Epithelial cell of esophagus (primary cell): ENCODE data around the gene IGFBP1.
"Not testable (repeated sequence)": the region's sequence is repeated elsewhere in the genome, so short reads cannot be mapped to it uniquely, and the experiment has no call there.

Source experiments
- DNase-seq: peaks from one replicate; pipeline ENCODE4 v3.0.0; 2010; ENCODE audit warnings: low read depth
- H3K4me3 ChIP-seq: 2 replicates; pipeline ENCODE4 v1.5.1; 2011; ENCODE audit warnings: mild to moderate bottlenecking, low read length, control low read depth
- TF ChIP-seq, protein P1 (sequence below): IDR thresholded peaks from 2 replicates; pipeline ENCODE4 v1.5.1; 2011; ENCODE audit warnings: low read depth, mild to moderate bottlenecking, low read length, control low read depth, inconsistent platforms; ENCODE audit not compliant: insufficient read depth; ENCODE audit errors: missing control alignments

IGFBP1 gene

DNA sequence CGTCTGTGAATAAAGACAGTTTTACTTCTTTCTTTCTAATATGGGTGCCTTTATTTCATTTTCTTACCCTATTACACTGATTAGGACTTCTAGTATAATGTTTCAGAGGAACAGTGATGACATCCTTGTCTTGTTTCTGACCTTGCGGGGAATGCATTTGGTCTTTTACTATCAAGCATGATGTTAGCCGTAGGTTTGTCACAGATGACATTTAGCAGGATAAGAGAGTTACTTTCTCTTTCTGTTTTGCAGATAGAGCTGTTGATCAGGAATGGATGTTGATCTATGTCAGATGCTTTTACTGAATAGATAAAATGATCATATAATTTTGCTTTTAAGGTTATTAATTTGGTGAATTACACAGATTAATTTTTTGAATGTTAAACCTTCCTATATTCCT, 39.4 kb downstream of the IGFBP1 start:
- no peak overlapping the region for H3K4me3 ChIP-seq
- no peak for DNase-seq
- TF ChIP-seq, protein P1, sequence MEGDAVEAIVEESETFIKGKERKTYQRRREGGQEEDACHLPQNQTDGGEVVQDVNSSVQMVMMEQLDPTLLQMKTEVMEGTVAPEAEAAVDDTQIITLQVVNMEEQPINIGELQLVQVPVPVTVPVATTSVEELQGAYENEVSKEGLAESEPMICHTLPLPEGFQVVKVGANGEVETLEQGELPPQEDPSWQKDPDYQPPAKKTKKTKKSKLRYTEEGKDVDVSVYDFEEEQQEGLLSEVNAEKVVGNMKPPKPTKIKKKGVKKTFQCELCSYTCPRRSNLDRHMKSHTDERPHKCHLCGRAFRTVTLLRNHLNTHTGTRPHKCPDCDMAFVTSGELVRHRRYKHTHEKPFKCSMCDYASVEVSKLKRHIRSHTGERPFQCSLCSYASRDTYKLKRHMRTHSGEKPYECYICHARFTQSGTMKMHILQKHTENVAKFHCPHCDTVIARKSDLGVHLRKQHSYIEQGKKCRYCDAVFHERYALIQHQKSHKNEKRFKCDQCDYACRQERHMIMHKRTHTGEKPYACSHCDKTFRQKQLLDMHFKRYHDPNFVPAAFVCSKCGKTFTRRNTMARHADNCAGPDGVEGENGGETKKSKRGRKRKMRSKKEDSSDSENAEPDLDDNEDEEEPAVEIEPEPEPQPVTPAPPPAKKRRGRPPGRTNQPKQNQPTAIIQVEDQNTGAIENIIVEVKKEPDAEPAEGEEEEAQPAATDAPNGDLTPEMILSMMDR: no peak

DNA sequence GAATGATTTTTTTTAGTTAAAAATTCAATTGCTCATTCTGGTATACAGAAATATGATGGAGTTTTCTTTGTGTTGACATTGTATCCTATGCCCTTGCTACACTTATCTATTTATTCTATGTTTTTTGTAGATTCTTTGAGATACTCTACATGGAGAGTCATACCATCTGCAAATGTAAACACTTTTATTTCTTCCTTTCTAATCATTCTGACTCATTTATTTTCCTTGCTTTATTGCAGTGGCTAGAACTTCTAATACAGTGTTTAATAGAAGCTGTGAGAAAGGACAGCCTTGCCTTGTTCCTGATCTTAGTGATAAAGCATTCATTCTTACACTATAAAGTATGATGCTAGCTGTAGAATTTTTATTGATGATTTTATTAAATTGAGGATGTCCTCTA, 42.7 kb downstream of the IGFBP1 start:
- DNase-seq: no peak
- no peak overlapping the region for H3K4me3 ChIP-seq
- TF ChIP-seq, protein P1: no peak

DNA sequence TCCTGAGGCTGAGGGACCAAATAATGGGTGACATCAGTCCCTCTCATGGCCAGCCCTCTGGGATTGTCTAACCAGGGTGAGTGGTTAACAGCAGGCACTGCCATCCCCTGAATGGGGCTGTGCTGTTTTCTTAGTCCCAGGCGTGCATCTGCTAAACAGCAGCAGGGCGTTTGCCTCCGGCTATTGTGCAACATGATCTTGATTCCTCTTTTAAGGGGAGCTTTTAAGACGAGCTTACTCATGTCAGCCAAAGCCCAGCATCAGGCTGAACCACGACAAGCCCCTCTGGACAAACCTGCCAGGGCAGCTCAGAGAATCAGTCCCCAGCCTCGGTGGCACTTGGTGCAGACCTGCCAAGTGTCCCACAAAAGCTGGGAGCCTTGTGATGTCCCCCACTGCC, 49.0 kb downstream of the IGFBP1 start:
- peak; percentile 29 for DNase-seq
- TF ChIP-seq, protein P1: no peak
- no peak overlapping the region for H3K4me3 ChIP-seq

DNA sequence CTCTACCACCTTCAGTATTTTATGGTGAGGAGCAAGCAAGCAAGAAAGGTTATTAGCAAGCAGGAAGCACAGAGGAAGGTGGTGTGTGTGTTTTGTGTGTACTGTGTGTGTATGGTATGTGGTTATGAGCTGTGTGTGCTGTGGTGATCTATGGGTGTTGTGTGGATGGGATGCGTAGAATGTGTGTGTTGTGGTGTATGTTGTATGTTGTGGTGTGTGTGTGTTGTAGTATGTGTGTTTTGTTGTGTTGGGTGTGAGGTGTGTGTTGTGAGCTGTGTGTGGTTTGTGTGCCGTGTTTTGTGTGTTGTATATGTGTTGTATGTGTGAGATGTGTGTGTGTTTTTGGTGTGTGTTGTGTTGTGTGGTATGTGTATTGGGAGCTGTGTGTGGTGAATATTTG, 49.6 kb downstream of the IGFBP1 start:
- DNase-seq: no peak
- TF ChIP-seq, protein P1: no peak
- H3K4me3 ChIP-seq: no peak overlapping the region

DNA sequence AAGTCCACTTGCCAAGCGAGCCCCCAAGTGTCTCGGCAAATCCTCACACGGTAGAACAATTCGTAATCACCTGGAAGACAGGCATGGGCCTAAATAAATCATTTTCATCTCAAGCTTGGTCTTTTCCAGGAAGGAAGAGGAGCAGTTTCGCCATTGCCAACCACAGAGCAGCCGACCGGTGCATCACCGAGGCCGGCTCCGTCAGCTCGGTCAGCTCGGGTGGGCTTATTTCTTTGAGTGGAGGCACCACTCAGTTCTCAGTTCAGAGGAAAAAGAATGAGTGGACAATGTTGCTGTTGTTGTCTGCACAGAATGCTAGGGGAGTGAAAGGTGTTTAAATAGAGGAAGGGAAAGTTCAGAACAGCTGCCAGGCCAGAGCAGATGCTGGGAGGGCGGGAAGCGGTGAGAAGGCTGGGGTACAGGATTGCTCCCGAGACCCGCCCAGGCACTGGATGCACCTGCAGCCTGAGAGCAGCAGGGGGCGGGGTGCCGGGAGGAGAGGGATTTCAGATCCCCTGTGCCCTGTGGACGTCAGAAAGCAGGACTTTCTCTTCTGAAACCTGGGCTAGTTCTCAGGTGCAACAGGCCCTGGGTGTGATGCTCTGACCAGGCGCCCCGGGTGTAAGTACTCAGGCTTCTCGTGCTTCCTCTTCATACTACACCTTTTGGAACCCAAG, 50.5 kb downstream of the IGFBP1 start:
- TF ChIP-seq, protein P1: peak; percentile 22
- no peak overlapping the region for H3K4me3 ChIP-seq
- DNase-seq: no peak

DNA sequence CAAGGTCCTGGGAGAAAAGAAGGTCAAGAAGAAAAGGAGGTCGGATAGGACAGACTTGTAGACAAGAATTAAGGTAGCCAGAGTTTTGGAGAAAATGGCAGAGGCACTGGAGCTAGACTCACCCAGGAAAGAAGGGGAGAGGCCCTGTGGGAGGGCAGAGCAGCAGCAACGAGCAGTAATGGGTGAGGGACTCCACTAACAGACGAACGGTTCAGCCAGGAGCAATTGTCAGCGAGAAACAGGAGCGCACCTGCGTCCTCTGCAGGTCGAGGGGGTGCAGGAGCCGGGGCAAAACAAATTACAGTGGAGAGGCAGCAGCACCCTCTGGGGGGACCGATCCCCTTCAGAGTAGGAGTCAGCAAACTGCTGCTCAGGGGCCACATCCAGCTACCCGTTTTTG, 51.3 kb downstream of the IGFBP1 start:
- DNase-seq: no peak
- no peak overlapping the region for H3K4me3 ChIP-seq
- TF ChIP-seq, protein P1: no peak

DNA sequence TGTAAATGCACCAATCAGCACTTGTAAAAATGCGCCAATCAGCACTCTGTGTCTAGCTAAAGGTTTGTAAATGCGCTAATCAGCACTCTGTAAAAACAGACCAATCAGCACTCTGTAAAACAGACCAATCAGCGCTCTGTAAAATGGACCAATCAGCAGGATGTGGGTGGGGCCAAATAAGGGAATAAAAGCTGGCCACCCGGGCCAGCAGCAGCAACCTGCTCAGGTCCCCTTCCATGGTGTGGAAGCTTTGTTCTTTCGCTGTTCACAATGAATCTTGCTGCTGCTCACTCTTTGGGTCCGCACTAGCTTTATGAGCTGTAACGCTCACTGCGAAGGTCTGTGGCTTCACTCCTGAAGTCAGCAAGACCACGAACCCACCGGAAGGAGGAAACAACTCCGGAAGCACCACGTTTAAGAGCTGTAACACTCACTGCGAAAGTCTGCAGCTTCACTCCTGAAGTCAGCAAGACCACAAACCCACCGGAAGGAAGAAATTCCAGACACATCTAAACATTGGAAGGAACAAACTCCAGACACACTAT, 52.0 kb downstream of the IGFBP1 start:
- H3K4me3 ChIP-seq, DNase-seq: not testable (repeated sequence)
